H9 (cell line): ENCODE results near the gene SGCD. TPM values are rescaled to one million over a fixed set of nuclear protein-coding genes. Genes with fewer than 3 reads are reported as not detected.

ENCODE experiments used
- DNase-seq: peaks from one replicate; pipeline ENCODE4 v3.0.0-alpha.2; 2017
- H2AFZ ChIP-seq: one replicate; pipeline ENCODE4 v1.6.1; 2013; ENCODE audit warnings: mild to moderate bottlenecking, low read length, control low read depth, moderate library complexity
- H2AK5ac ChIP-seq: 2 replicates; pipeline ENCODE4 v1.6.1; 2013; ENCODE audit warnings: low read length, control low read depth, mixed read lengths; ENCODE audit not compliant: insufficient read length
- H2BK120ac ChIP-seq: one replicate; pipeline ENCODE4 v1.6.1; 2013; ENCODE audit warnings: low read depth, mild to moderate bottlenecking, low read length, control low read depth, inconsistent platforms; ENCODE audit not compliant: poor library complexity, severe bottlenecking
- H2BK12ac ChIP-seq: 2 replicates; pipeline ENCODE4 v1.6.1; 2013; ENCODE audit warnings: low read length, control low read depth, mixed read lengths, low read depth; ENCODE audit not compliant: insufficient read length
- H2BK15ac ChIP-seq: 2 replicates; pipeline ENCODE4 v1.6.1; 2013; ENCODE audit warnings: low read depth, low read length, control low read depth
- H2BK20ac ChIP-seq: one replicate; pipeline ENCODE4 v1.6.1; 2013; ENCODE audit warnings: low read depth, mild to moderate bottlenecking, low read length, control low read depth, inconsistent platforms; ENCODE audit not compliant: poor library complexity, severe bottlenecking
- H2BK5ac ChIP-seq: 2 replicates; pipeline ENCODE4 v1.6.1; 2013; ENCODE audit warnings: low read length, control low read depth, mixed read lengths; ENCODE audit not compliant: insufficient read length
- H3K14ac ChIP-seq: 2 replicates; pipeline ENCODE4 v1.6.1; 2013; ENCODE audit warnings: low read length, control low read depth; ENCODE audit not compliant: insufficient read depth
- H3K18ac ChIP-seq: 2 replicates; pipeline ENCODE4 v1.6.1; 2013; ENCODE audit warnings: low read depth, mild to moderate bottlenecking, mixed read lengths, low read length, control low read depth; ENCODE audit not compliant: insufficient read length
- H3K23ac ChIP-seq: 2 replicates; pipeline ENCODE4 v1.6.1; 2013; ENCODE audit warnings: low read length, control low read depth, mixed read lengths, low read depth; ENCODE audit not compliant: insufficient read length
- H3K23me2 ChIP-seq: 2 replicates; pipeline ENCODE4 v1.6.1; 2013; ENCODE audit warnings: low read depth, mild to moderate bottlenecking, mixed read lengths, low read length, control low read depth; ENCODE audit not compliant: insufficient read length, poor library complexity, severe bottlenecking
- H3K27ac ChIP-seq: 2 replicates; pipeline ENCODE4 v1.5.1; 2013; ENCODE audit warnings: low read length, control low read depth, mixed read lengths, low read depth; ENCODE audit not compliant: insufficient read length
- H3K27me3 ChIP-seq: 2 replicates; pipeline ENCODE4 v1.6.1; 2013; ENCODE audit warnings: low read length, control low read depth, inconsistent platforms; ENCODE audit not compliant: insufficient read depth
- H3K4ac ChIP-seq: 2 replicates; pipeline ENCODE4 v1.6.1; 2013; ENCODE audit warnings: low read depth, mild to moderate bottlenecking, control low read depth, inconsistent platforms, low read length, moderate library complexity
- H3K4me1 ChIP-seq: 2 replicates; pipeline ENCODE4 v1.6.1; 2013; ENCODE audit warnings: low read length, control low read depth, inconsistent platforms; ENCODE audit not compliant: insufficient read depth
- H3K4me2 ChIP-seq: 2 replicates; pipeline ENCODE4 v1.6.1; 2013; ENCODE audit warnings: low read length, control low read depth, mixed read lengths; ENCODE audit not compliant: insufficient read length, insufficient read depth
- H3K56ac ChIP-seq: 2 replicates; pipeline ENCODE4 v1.6.1; 2013; ENCODE audit warnings: low read depth, mild to moderate bottlenecking, mixed read lengths, low read length, control low read depth; ENCODE audit not compliant: insufficient read length
- H3K79me1 ChIP-seq: 2 replicates; pipeline ENCODE4 v1.6.1; 2013; ENCODE audit warnings: low read depth, mild to moderate bottlenecking, moderate library complexity, low read length, control low read depth, inconsistent platforms; ENCODE audit not compliant: insufficient read depth, poor library complexity, severe bottlenecking
- H3K79me2 ChIP-seq: 2 replicates; pipeline ENCODE4 v1.6.1; 2013; ENCODE audit warnings: low read length, control low read depth, inconsistent platforms; ENCODE audit not compliant: insufficient read depth
- H3K9ac ChIP-seq: 2 replicates; pipeline ENCODE4 v1.6.1; 2013; ENCODE audit warnings: low read length, control low read depth, mixed read lengths; ENCODE audit not compliant: insufficient read length; ENCODE audit errors: extremely low read depth
- H3K9me3 ChIP-seq: one replicate; pipeline ENCODE4 v1.6.1; 2013; ENCODE audit warnings: low read depth, low read length, inconsistent platforms; ENCODE audit not compliant: control insufficient read depth
- H3T11ph ChIP-seq: one replicate; pipeline ENCODE4 v1.6.1; 2013; ENCODE audit warnings: mild to moderate bottlenecking, low read length, control low read depth, inconsistent platforms
- H4K20me1 ChIP-seq: one replicate; pipeline ENCODE4 v1.6.1; 2013; ENCODE audit not compliant: control insufficient read depth, insufficient read length, insufficient read depth
- H4K5ac ChIP-seq: 2 replicates; pipeline ENCODE4 v1.6.1; 2013; ENCODE audit warnings: low read depth, mild to moderate bottlenecking, mixed read lengths, low read length, control low read depth; ENCODE audit not compliant: insufficient read length
- H4K8ac ChIP-seq: replicated peaks from 2 replicates; pipeline ENCODE4 v1.6.1; 2013; ENCODE audit warnings: low read length, control low read depth, mixed read lengths, low read depth; ENCODE audit not compliant: insufficient read length
- H4K91ac ChIP-seq: 2 replicates; pipeline ENCODE4 v1.6.1; 2013; ENCODE audit warnings: low read depth, mild to moderate bottlenecking, moderate library complexity, mixed read lengths, low read length, control low read depth; ENCODE audit not compliant: insufficient read length
- H3K27ac Mint-ChIP-seq, 3 experiments: 2 replicates in 2 of 3; 3 replicates in 1 of 3; pipeline ENCODE4 v1.8.0; 2020 to 2021; ENCODE audit warnings: mixed read lengths in 3 of 3, mild to moderate bottlenecking in 1 of 3, moderate library complexity in 1 of 3
- H3K27me3 Mint-ChIP-seq: 2 replicates; pipeline ENCODE4 v1.8.0; 2021; ENCODE audit warnings: low read depth, mild to moderate bottlenecking, moderate library complexity, mixed read lengths
- H3K36me3 Mint-ChIP-seq, 3 experiments: 2 replicates in 2 of 3; 3 replicates in 1 of 3; pipeline ENCODE4 v1.8.0; 2020 to 2021; ENCODE audit warnings: low read depth in 3 of 3, mixed read lengths in 3 of 3; ENCODE audit not compliant: insufficient read depth in 1 of 3
- H3K4me1 Mint-ChIP-seq, 2 experiments: 2 replicates each; pipeline ENCODE4 v1.8.0; 2020; ENCODE audit warnings: mixed read lengths in 2 of 2
- H3K4me3 Mint-ChIP-seq, 2 experiments: 2 replicates in 1 of 2; 3 replicates in 1 of 2; pipeline ENCODE4 v1.8.0; 2020 to 2021; ENCODE audit warnings: mild to moderate bottlenecking in 2 of 2, mixed read lengths in 2 of 2, moderate library complexity in 1 of 2
- H3K9me3 Mint-ChIP-seq, 2 experiments: 2 replicates in 1 of 2; 3 replicates in 1 of 2; pipeline ENCODE4 v1.8.0; 2020; ENCODE audit warnings: mild to moderate bottlenecking in 2 of 2, mixed read lengths in 2 of 2, moderate library complexity in 1 of 2
- WGBS: extraction: QIAGEN DNeasy Blood & Tissue Kit; methylation state at CpG from one replicate; pipeline ENCODE4 v1.1.7; 2013; ENCODE audit warnings: missing lambda C conversion rate, low lambda C conversion rate, mixed read lengths; ENCODE audit not compliant: insufficient read length; ENCODE audit errors: extremely low coverage; 5-methylcytosine and 5-hydroxymethylcytosine counted together
- long read RNA-seq: library from polyadenylated mRNA; unstranded; transcript quantifications from one replicate; pipeline ENCODE4 v2.0.0, GENCODE V29; 2020
- total RNA-seq: library from RNA; stranded (reverse); gene quantifications from 2 replicates; pipeline ENCODE4 v1.2.1, GENCODE V29; 2021
- TF ChIP-seq, protein P1 (sequence below): fragments of 200-600 bp; sonication (generic); conservative IDR thresholded peaks from 3 replicates; pipeline ENCODE4 v1.8.0; 2021; ENCODE audit warnings: antibody characterized with exemption, mild to moderate bottlenecking

Gene SGCD
- total RNA-seq = 0.11 TPM in 1 of 2 replicates, not detected in the other
- long read RNA-seq, partial matches to known transcripts = 0 of 36 reads
- long read RNA-seq, other reads (novel, unspliced or antisense) = 36 of 36 reads

DNA sequence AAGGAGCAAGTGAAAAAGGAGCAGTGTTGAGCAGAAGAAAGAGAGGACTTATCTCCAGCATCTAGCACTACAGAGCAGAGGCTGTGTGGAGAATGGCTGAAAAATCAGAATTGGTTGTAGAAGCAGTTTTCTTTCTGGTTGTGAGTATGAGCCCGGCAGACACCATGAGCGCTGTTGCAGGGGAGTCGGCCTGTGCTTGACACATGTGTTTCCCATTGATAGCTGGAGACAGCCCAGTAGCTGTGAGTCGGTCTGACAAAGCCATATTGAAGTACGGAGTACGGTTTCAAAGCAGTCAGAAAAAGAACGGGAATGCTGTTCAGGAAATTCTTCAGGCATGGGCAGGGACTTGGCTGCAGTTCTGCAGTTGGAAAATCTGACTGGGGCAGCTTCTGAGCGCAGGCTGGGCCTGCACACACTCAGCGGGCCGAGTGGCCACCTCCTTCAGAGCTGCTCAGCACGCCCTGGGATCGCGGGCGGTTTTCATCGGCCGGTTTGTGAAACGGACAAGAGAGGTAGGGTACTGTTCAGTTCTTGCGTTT lies at the start of gene SGCD:
SGCD (plus strand) TSS at position 447 of the 542 bp plus-strand sequence.
- H2BK20ac ChIP-seq = no peak within 1 kb of the TSS
- H3K79me2 ChIP-seq = no peaks in the 10 kb centered on the region
- H4K20me1 ChIP-seq = no peaks in the 10 kb centered on the region
- TF ChIP-seq, protein P1, sequence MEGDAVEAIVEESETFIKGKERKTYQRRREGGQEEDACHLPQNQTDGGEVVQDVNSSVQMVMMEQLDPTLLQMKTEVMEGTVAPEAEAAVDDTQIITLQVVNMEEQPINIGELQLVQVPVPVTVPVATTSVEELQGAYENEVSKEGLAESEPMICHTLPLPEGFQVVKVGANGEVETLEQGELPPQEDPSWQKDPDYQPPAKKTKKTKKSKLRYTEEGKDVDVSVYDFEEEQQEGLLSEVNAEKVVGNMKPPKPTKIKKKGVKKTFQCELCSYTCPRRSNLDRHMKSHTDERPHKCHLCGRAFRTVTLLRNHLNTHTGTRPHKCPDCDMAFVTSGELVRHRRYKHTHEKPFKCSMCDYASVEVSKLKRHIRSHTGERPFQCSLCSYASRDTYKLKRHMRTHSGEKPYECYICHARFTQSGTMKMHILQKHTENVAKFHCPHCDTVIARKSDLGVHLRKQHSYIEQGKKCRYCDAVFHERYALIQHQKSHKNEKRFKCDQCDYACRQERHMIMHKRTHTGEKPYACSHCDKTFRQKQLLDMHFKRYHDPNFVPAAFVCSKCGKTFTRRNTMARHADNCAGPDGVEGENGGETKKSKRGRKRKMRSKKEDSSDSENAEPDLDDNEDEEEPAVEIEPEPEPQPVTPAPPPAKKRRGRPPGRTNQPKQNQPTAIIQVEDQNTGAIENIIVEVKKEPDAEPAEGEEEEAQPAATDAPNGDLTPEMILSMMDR = no peak
- no peak within 1 kb of the TSS for H3K23ac ChIP-seq
- no peak for DNase-seq
- H3K23me2 ChIP-seq = no peaks in the 10 kb centered on the region
- H3K56ac ChIP-seq = no peak within 1 kb of the TSS
- no peak within 1 kb of the TSS for H3K4ac ChIP-seq
- peaks cover 0 to 6% (median 0%) of the 10 kb centered on the region in 3 experiments; a peak in 1 of 7 replicates for H3K36me3 Mint-ChIP-seq
- H2BK12ac ChIP-seq = no peak within 1 kb of the TSS
- no peak within 1 kb of the TSS for H3K4me2 ChIP-seq
- H3K27ac ChIP-seq = no peak within 1 kb of the TSS
- no peak within 1 kb of the TSS for H2BK5ac ChIP-seq
- no peaks in the 10 kb centered on the region for H3K79me1 ChIP-seq
- no CpG with 5 or more reads among the region's 18 CpGs for WGBS
- H3K4me1 ChIP-seq = no peaks in the 10 kb centered on the region
- H3K4me1 Mint-ChIP-seq = peaks cover 0 to 5% of the 10 kb centered on the region in 2 experiments; a peak in 2 of 4 replicates
- no peak within 1 kb of the TSS for H3K14ac ChIP-seq
- no peak within 1 kb of the TSS for H3K18ac ChIP-seq
- no peak within 1 kb of the TSS for H2AFZ ChIP-seq
- no peak within 1 kb of the TSS for H3K9ac ChIP-seq
- no peak within 1 kb of the TSS for H2BK15ac ChIP-seq
- H3K27me3 ChIP-seq = no peaks in the 10 kb centered on the region
- no peak within 1 kb of the TSS for H2BK120ac ChIP-seq
- no peaks in the 10 kb centered on the region for H3K27me3 Mint-ChIP-seq
- no peak within 1 kb of the TSS for H4K91ac ChIP-seq
- H3T11ph ChIP-seq = no peak within 1 kb of the TSS
- no peak within 1 kb of the TSS for H2AK5ac ChIP-seq
- no peaks in the 10 kb centered on the region for H3K9me3 ChIP-seq
- no peak within 1 kb of the TSS for H3K4me3 Mint-ChIP-seq
- no peaks in the 10 kb centered on the region; a peak in 1 of 5 replicates for H3K9me3 Mint-ChIP-seq
- H4K5ac ChIP-seq = no peak within 1 kb of the TSS
- peak within 1 kb of the TSS in 1 of 3 experiments; percentile 34; a peak in 2 of 7 replicates for H3K27ac Mint-ChIP-seq
- no peak within 1 kb of the TSS for H4K8ac ChIP-seq
